Stimulated activated CD8-positive, alpha-beta memory T cell treated with anti-CD3 and anti-CD28 coated beads, Interleukin-15, amount 100 ng/mL, for 1 hour (primary cell): ENCODE measurements around the gene EGR2.

Experiments used
- DNase-seq: peaks from one replicate; pipeline ENCODE4 v3.0.0-alpha.2; 2020; ENCODE audit warnings: low read depth

The EGR2 gene

DNA sequence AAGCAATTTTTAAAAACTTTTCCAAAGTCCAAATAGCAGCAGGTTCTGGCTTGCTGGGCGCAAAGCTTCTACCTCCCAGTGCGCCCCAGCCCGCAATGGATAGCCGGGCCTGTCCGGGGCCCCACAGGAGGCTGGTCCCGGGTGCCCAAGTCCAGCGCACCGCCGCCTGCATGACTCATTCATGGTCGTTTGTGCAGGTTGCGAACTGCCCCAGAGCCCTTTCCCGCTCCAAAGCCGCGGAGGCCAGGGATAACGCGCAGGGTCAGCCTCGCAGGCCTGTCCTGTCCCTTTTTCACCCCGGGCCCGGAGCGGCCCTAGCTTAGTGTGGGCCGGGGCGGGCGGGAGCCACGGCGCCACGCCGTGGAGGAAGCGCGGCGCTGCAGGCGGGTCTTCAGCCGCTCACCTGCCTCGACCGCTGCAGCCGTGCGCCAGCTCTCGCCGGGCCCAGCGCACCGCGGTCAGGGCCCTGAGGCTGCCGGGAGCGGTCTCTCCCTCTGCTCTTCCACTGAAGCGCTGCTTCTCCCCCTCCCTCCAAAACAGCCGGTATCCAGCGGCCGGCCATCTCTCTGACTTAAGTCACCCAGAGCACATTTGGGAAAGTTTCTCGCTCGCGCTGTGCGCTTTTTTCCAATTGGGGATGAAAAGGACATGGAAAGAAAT, 1.7 kb upstream of the EGR2 start:
- DNase-seq: no peak

- no peak for DNase-seq
Measured at GRCh38 chr10:62817121-62817765, 1.1 kb upstream of the EGR2 start.

- DNase-seq: no peak
Measured at GRCh38 chr10:62816076-62816330, 163 bp downstream of the EGR2 start.

DNA sequence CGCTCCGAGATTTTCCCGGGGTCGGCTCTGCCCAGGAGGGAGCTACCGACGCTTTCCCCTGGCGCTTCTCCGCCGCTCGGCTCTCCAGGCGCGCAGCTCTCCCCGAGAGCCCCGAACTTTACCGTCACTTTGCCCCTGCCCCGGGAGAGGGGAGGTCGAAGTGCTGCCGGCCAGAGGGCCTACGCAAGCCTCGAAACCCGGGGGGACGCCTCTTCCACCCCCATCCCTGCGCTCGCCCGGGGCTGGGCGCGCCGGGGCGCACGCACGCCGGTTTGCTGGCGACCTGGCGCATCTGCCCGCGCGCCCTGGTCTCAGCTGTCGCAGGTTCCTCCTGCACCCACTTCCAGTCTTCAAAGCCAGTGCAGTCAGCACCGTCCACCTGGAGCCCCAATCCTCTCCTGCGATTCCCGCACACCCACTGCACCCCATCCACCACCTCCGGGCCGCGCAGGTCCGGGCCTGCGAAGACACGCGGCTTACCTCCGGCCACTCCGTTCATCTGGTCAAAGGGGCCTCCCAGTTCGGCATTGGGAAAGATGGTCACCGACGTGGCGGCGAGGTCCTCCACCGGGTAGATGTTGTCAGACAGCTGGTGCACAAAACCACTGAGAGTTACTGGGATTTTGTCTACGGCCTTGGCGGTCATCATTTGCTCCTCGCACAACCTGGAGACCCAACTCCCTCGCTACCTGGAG, 638 bp downstream of the EGR2 start:
- DNase-seq: no peak

GRCh38 chr10:62814756-62815380, 1.3 kb downstream of the EGR2 start:
- no peak for DNase-seq

GRCh38 chr10:62813981-62814380, 2.2 kb downstream of the EGR2 start:
- DNase-seq: no peak

DNA sequence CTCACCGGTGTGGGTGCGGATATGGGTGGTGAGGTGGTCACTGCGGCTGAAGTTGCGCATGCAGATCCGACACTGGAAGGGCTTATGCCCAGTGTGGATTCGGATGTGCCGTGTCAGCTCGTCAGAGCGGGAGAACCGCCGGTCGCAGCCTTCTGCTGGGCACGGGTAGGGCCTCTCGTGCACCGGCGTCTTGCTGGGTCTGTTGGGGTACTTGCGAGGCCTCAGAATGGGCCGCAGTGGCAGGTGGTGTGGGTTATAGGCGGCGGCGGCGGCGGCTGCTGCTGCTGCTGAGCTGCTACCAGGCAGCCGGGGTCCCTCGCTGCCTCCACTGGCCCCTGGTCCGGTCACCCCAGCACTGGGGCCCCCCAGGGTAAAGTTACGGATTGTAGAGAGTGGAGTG, 2.7 kb downstream of the EGR2 start:
- no peak for DNase-seq

- DNase-seq: no peak
Measured at GRCh38 chr10:62812672-62813439, 3.3 kb downstream of the EGR2 start.

DNA sequence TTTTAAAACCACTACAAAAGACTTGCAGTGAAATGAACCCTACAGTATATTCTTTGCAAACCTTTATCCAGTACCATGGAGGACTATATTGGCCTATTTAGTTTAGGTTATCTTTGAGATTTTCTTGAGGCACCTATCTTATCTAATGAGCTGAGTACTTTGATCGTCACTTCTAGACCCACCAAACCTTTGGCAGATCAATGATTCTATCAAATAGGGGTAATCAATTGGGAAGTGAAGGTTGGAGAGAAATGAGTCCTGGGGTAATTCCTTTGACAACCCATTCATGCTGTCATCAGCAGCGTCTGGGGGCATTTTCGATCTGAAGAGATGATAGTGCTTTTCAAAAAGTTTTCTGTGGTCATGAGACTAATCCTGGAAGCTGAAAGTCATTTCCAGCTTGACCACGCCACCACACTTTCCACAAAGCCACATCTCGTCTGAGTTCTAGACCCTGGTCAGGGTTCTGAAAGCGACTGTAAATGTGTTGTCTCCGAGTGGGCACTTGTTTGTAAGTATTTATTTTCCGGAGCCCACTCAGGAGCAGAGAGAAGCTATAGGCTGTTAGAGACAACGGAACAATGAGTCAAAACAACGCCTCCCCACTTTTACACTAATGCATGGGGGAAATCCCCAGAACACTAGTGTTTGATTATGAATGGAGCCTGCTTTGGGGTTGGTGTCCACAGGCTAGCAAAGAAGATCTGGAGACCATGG, 4.8 kb downstream of the EGR2 start:
- DNase-seq: no peak

- DNase-seq: no peak
Measured at GRCh38 chr10:62810156-62810902, 5.8 kb downstream of the EGR2 start.

GRCh38 chr10:62806251-62806650, 9.9 kb downstream of the EGR2 start:
- DNase-seq: no peak

DNA sequence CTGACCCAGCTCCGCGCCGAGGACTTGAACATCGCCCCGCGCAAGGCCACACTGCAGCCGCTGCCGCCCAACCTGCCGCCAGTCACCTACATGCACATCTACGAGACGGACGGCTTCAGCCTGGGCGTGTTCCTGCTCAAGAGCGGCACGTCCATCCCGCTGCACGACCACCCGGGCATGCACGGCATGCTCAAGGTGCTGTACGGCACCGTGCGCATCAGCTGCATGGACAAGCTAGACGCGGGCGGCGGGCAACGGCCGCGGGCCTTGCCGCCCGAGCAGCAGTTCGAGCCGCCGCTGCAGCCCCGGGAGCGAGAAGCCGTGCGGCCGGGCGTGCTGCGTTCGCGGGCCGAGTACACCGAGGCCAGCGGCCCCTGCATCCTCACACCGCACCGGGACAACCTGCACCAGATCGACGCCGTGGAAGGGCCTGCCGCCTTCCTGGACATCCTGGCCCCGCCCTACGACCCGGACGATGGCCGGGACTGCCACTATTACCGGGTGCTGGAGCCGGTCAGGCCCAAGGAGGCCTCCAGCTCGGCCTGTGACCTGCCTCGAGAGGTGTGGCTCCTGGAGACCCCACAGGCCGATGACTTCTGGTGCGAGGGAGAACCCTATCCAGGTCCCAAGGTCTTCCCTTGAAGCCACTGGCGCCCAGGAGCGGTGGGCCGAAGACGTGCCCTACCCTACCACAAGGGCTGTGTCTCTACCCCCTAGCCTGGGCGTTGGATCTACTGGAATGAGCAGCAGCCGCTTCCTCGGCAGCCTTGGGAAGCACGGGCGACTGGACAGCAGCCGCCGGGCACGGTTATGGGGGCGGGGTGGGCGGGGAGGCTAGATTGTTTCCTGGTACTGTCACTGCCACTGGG, 10.7 kb downstream of the EGR2 start:
- no peak for DNase-seq

- DNase-seq: no peak
Measured at GRCh38 chr10:62804356-62805230, 11.6 kb downstream of the EGR2 start, which contains the start of gene ADO. TSS of gene ADO (plus strand) at chr10:62804720. CDS start at chr10:62805060, 340 bp downstream.

DNA sequence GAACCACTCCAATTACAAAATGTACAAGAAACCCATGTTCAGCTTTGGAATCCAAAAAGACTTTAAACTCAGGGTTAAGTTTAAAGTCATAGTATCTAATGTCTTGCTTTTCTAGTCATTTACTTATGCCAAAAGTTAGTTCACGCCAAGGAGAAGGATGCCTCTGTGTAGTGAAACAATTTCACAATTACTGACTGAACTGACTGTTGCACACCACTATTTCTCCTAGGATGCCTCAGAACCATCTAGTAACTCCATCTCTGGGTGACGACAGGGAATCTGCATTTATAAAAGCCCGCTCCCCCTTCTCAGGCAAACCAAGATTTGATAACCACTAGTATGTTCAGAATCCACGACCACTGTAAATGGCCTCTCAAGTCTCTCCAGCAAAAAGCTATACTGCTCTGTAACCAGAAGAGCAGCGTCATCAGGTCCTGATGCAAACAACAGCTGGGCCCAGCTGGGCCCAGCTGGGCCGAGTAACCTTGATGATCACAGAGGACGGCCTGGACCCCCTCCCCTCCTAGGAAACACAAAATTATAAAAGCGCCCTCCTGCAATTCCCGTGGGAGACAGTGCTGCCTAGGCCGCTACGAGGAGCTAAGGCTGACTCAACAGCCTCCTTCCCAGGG, 12.3 kb downstream of the EGR2 start:
- DNase-seq: no peak

GRCh38 chr10:62801871-62802270, 14.3 kb downstream of the EGR2 start:
- no peak for DNase-seq

GRCh38 chr10:62796896-62797295, 19.3 kb downstream of the EGR2 start:
- DNase-seq: no peak

- no peak for DNase-seq
Measured at GRCh38 chr10:62795762-62796161, 20.4 kb downstream of the EGR2 start.

GRCh38 chr10:62795100-62795499, 21.1 kb downstream of the EGR2 start:
- no peak for DNase-seq

- no peak for DNase-seq
Measured at GRCh38 chr10:62794306-62794705, 21.9 kb downstream of the EGR2 start.
